Memory B cell (primary cell): Measurements from ENCODE around the gene VGLL3.
"Not testable (repeated sequence)": the region's sequence is repeated elsewhere in the genome, so short reads cannot be mapped to it uniquely, and the experiment has no call there.

Source experiments
- ATAC-seq: fragments of 150-1000 bp; cut with Tn5 transposase; 2 replicates; pipeline ENCODE4 v1.10.0; 2021; ENCODE audit warnings: low read depth, mild to moderate bottlenecking, moderate library complexity
- DNase-seq, 2 donors: peaks; one replicate each; pipeline ENCODE4 v3.0.0; 2022; ENCODE audit warnings: low spot score in 2 of 2
- H3K27ac Mint-ChIP-seq: one replicate; pipeline ENCODE4 v1.8.0; 2022; ENCODE audit warnings: mild to moderate bottlenecking, moderate library complexity, mixed read lengths
- H3K27me3 Mint-ChIP-seq: one replicate; pipeline ENCODE4 v1.8.0; 2022; ENCODE audit warnings: mixed read lengths
- H3K36me3 Mint-ChIP-seq: one replicate; pipeline ENCODE4 v1.8.0; 2022; ENCODE audit warnings: mild to moderate bottlenecking, mixed read lengths
- H3K4me1 Mint-ChIP-seq: one replicate; pipeline ENCODE4 v1.8.0; 2022; ENCODE audit warnings: mixed read lengths
- H3K4me3 Mint-ChIP-seq: one replicate; pipeline ENCODE4 v1.8.0; 2022; ENCODE audit warnings: mild to moderate bottlenecking, moderate library complexity, mixed read lengths
- H3K9me3 Mint-ChIP-seq: one replicate; pipeline ENCODE4 v1.8.0; 2022; ENCODE audit warnings: mixed read lengths

Gene VGLL3

DNA sequence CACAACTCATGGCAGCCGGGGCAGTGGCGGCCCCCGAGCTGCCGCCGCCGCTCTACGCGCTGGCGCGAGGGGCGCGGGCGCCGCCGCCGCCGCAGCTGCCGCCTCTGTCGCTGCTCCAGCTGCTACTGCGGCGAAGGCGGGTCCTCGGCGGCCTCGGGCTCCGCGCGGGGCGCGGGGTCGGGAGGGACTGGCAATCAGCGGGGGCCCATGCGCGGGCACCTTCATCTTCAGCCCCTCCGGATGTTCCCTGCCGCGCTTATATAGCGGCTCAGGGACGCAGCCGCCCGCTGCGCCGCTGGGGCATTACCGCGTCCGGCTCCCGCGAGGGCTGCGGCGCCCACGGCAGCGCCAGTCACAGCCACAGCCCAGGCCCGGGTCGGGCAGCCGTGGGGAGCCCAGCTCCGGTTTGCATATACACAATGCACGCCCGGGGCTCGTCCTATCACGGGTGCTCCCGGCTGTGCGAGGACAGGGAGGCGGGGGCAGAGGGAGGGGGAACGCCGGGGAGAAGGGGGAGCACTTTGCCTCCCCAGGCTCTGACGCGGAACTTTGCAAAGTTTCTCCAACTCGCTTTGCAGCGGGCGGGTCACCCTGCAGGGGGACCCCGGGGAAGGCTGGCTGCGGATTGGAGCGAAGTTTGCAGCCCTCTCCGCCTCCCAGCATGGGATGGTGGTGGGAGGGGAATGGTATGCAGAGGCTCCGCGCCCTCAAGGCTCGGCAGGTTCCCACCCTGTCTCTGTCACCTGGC is at the start of gene VGLL3:
Gene VGLL3 (minus strand): TSS at position 416 of the 748 bp plus-strand sequence. CDS start 406 bp downstream, at position 10.
- peaks cover 2% of the 10 kb centered on the region for H3K9me3 Mint-ChIP-seq
- no peaks in the 10 kb centered on the region for H3K36me3 Mint-ChIP-seq
- no peak within 1 kb of the TSS for H3K4me3 Mint-ChIP-seq
- no peak within 1 kb of the TSS for H3K27ac Mint-ChIP-seq
- H3K4me1 Mint-ChIP-seq: no peaks in the 10 kb centered on the region
- no peak for ATAC-seq
- DNase-seq: no peak
- H3K27me3 Mint-ChIP-seq: peaks cover 10% of the 10 kb centered on the region

- H3K27me3 Mint-ChIP-seq: no peaks in the 10 kb centered on the region
- ATAC-seq (no peak), DNase-seq (no peak)
- H3K4me3 Mint-ChIP-seq: no peak overlapping the region
- H3K27ac Mint-ChIP-seq: no peak overlapping the region
- peaks cover 3% of the 10 kb centered on the region for H3K9me3 Mint-ChIP-seq
- no peaks in the 10 kb centered on the region for H3K4me1 Mint-ChIP-seq
- no peaks in the 10 kb centered on the region for H3K36me3 Mint-ChIP-seq
Observed at GRCh38 chr3:87037652-87038051, 46.7 kb upstream of the VGLL3 start.

DNA sequence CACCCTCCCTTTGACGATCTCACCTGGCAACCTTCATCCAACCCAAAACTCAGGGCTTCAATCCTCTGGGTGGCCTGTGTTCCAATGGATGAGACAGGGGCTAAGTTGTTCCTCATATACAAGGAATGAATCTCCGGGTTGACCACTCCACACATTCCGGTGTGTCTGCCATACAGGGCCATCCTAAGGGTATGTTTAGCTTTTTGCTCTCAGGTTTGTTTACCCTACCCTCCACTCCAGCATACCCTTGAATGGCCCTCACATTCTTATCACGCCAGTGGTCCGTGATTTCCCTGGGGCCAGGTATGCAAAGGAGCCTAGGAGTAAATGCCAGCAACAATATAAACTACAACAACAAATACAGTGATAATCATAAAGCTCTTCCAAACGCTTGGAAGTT is 45.7 kb upstream of the VGLL3 start:
- DNase-seq (no peak), ATAC-seq (no peak)
- H3K36me3 Mint-ChIP-seq: no peaks in the 10 kb centered on the region
- H3K9me3 Mint-ChIP-seq: peaks cover 2% of the 10 kb centered on the region
- H3K4me1 Mint-ChIP-seq: no peaks in the 10 kb centered on the region
- no peaks in the 10 kb centered on the region for H3K27me3 Mint-ChIP-seq
- H3K27ac Mint-ChIP-seq: no peak overlapping the region
- H3K4me3 Mint-ChIP-seq: no peak overlapping the region

GRCh38 chr3:87035339-87035738 is 44.4 kb upstream of the VGLL3 start:
- Mint-ChIP-seq H3K27me3 (no peaks in the 10 kb centered on the region), H3K27ac (no peak overlapping the region), H3K4me3 (no peak overlapping the region), H3K4me1 (no peaks in the 10 kb centered on the region), H3K36me3 (no peaks in the 10 kb centered on the region), H3K9me3 (peaks cover 2% of the 10 kb centered on the region)
- DNase-seq (no peak), ATAC-seq (no peak)

DNA sequence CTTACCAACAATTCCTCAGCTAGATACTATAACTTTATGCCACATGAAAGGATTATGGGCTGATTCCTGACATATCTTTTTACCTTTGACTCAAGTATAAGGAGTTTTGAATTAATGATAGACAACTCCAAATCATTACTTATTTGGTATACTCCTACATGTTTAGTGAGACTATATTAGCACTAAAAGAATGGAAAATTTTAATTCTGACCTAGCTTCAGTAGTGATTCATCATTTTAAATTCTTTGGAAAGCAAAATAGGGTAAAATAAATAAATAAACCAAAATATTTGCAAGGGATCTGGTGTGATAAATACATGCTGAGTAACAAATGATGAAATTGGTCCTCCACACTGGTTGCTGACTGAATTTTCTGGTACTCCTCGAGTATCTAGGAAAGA is 42.3 kb upstream of the VGLL3 start:
- Mint-ChIP-seq H3K27ac (no peak overlapping the region), H3K9me3 (peaks cover 4% of the 10 kb centered on the region), H3K27me3 (no peaks in the 10 kb centered on the region), H3K4me3 (no peak overlapping the region), H3K4me1 (no peaks in the 10 kb centered on the region), H3K36me3 (no peaks in the 10 kb centered on the region)
- DNase-seq (no peak), ATAC-seq (no peak)

DNA sequence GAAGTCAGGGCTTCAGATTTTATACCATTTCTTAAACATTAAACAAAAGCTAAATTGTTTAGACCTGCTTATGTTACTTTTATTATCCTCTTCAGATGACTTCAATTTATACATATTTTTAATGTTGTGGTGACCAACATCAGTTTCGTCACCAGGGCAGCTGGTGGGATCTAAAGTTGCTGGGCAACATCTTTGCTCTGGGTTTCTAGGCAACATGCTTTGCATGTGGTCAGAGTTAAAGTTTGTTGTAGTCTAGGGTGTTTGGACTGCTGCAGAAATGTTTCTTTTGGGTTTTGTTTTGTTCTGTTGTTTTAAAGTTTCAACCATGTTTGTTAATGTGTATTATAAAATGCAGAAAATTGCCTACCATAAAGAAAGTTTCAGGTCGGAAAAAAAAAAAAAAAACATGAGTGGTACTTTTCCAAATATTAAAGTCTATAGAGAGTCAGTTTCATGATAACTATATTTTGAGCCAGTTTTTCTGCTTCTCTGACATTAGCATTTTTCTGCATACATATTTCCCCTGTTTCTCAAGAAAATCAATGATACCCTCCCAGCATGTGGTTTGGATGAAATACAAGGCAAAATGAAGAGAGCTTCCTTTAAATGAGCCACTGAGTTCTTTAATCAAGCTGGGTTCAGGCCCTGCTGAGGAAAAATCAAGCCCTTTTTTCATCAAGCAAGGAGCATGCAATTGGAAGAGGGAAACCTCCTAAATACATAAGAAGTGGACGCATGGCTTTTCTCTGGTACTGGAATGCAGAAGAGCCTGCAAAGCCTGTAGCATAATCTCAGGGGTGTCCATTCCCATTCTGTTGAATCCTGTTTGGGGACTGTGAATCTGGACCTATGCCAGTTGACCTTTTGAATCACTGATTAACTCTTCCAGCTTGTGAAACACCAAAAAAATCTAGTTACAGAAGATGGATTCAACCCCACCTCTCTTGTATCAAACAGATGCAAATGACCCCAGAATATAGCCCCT is 35.0 kb upstream of the VGLL3 start:
- H3K27me3 Mint-ChIP-seq: no peaks in the 10 kb centered on the region

GRCh38 chr3:87017370-87017769 is 26.4 kb upstream of the VGLL3 start:
- not testable (repeated sequence) for H3K36me3 Mint-ChIP-seq, H3K27ac Mint-ChIP-seq, DNase-seq, H3K27me3 Mint-ChIP-seq, H3K4me3 Mint-ChIP-seq, H3K4me1 Mint-ChIP-seq, H3K9me3 Mint-ChIP-seq, ATAC-seq

More for the DNA sequence above, 35.0 kb upstream of the VGLL3 start:
- Mint-ChIP-seq H3K27ac (no peak overlapping the region), H3K4me3 (no peak overlapping the region), H3K4me1 (no peaks in the 10 kb centered on the region), H3K9me3 (peaks cover 5% of the 10 kb centered on the region), H3K36me3 (no peaks in the 10 kb centered on the region)
- no peak for ATAC-seq
- no peak for DNase-seq

- DNase-seq: no peak
- Mint-ChIP-seq H3K4me3 (no peak overlapping the region), H3K9me3 (peaks cover 9% of the 10 kb centered on the region), H3K27me3 (no peaks in the 10 kb centered on the region), H3K36me3 (no peaks in the 10 kb centered on the region), H3K27ac (no peak overlapping the region), H3K4me1 (no peaks in the 10 kb centered on the region)
- ATAC-seq: no peak
Observed at GRCh38 chr3:87009271-87009670, 18.3 kb upstream of the VGLL3 start.

DNA sequence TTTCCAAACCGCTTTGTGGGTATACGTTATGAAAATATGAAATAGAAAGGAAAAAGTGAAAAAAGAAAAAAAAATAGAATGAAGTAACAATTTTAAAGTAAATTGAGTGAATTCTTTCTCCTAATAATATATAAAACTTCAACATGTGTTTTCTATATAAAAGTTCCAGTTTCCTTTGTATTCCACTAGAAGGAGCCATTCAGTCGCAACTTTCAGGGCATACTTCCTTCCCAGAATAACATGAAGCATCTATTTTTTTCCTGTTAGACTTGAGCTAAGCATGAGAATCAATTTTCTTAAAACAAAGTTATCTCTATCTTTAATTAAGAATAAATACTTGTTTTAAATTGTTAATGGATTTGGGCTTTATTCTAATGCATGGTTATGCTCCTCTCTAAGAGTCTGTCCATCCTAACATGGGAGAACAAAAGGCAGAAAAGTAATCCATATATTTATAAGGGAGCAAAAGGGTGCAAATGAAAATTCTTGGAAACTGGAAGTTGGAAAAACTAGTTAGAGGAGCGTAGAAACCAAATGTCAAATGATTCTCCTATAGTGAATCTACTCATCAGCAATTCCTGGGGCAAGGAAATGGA is 16.0 kb upstream of the VGLL3 start:
- H3K4me1 Mint-ChIP-seq: no peaks in the 10 kb centered on the region
- H3K9me3 Mint-ChIP-seq: peaks cover 7% of the 10 kb centered on the region
- DNase-seq: no peak
- no peak overlapping the region for H3K27ac Mint-ChIP-seq
- no peak overlapping the region for H3K4me3 Mint-ChIP-seq
- H3K27me3 Mint-ChIP-seq: no peaks in the 10 kb centered on the region
- ATAC-seq: no peak
- H3K36me3 Mint-ChIP-seq: no peaks in the 10 kb centered on the region

- Mint-ChIP-seq H3K36me3 (no peaks in the 10 kb centered on the region), H3K4me3 (no peak overlapping the region), H3K4me1 (no peaks in the 10 kb centered on the region), H3K9me3 (peaks cover 5% of the 10 kb centered on the region), H3K27ac (no peak overlapping the region), H3K27me3 (no peaks in the 10 kb centered on the region)
- DNase-seq: no peak
- no peak for ATAC-seq
Observed at GRCh38 chr3:87004883-87005282, 13.9 kb upstream of the VGLL3 start.

- Mint-ChIP-seq H3K27ac (no peak overlapping the region), H3K27me3 (no peaks in the 10 kb centered on the region), H3K9me3 (no peaks in the 10 kb centered on the region), H3K4me3 (no peak overlapping the region), H3K36me3 (no peaks in the 10 kb centered on the region), H3K4me1 (no peaks in the 10 kb centered on the region)
- ATAC-seq (no peak), DNase-seq (no peak)
Observed at GRCh38 chr3:87002346-87002745, 11.4 kb upstream of the VGLL3 start.

DNA sequence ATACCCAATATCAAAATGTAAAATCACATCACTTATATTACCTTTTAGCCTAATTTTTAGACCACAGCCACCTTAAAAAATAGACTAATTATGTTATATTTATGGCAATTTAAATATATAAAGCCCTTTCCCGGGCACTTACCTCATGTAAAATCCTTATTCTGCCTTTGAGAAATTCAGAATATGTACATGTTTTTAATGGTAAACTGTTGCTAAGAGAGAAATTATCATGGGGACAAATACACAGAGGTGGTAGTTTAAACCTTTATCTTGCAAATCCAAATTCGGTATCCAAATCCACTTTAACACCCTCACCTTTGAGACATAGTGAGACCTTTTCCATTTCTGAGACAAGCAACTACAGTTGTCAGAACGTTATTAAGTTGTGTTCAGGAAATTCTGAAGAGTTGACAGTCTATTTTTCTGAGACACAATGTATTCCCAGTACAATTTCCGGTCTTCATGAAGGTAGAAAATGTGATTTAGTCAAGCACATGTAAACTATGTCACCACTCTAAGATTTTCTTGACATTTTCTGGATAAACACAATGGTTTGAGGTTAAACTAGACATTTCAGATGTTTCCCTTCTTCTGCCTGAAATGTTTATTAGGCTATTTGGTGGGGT is 10.6 kb upstream of the VGLL3 start:
- no peaks in the 10 kb centered on the region for H3K9me3 Mint-ChIP-seq
- ATAC-seq (no peak), DNase-seq (no peak)
- H3K4me1 Mint-ChIP-seq: no peaks in the 10 kb centered on the region
- H3K4me3 Mint-ChIP-seq: no peak overlapping the region
- H3K27me3 Mint-ChIP-seq: no peaks in the 10 kb centered on the region
- H3K27ac Mint-ChIP-seq: no peak overlapping the region
- no peaks in the 10 kb centered on the region for H3K36me3 Mint-ChIP-seq

GRCh38 chr3:87000940-87001339 is 10.0 kb upstream of the VGLL3 start:
- ATAC-seq (no peak), DNase-seq (no peak)
- H3K27me3 Mint-ChIP-seq: no peaks in the 10 kb centered on the region

GRCh38 chr3:86998569-86998968 is 7.6 kb upstream of the VGLL3 start:
- peaks cover under 1% of the 10 kb centered on the region for H3K9me3 Mint-ChIP-seq
- no peaks in the 10 kb centered on the region for H3K36me3 Mint-ChIP-seq
- DNase-seq (no peak), ATAC-seq (no peak)
- no peaks in the 10 kb centered on the region for H3K4me1 Mint-ChIP-seq
- H3K27me3 Mint-ChIP-seq: peaks cover 4% of the 10 kb centered on the region
- H3K4me3 Mint-ChIP-seq: no peak overlapping the region
- no peak overlapping the region for H3K27ac Mint-ChIP-seq

More at GRCh38 chr3:87000940-87001339, 10.0 kb upstream of the VGLL3 start:
- H3K36me3 Mint-ChIP-seq: no peaks in the 10 kb centered on the region
- no peak overlapping the region for H3K27ac Mint-ChIP-seq
- no peak overlapping the region for H3K4me3 Mint-ChIP-seq
- no peaks in the 10 kb centered on the region for H3K4me1 Mint-ChIP-seq
- no peaks in the 10 kb centered on the region for H3K9me3 Mint-ChIP-seq
